ENCODE data around the gene SRGAP1. TPM values are rescaled to one million over a fixed set of nuclear protein-coding genes. Genes with fewer than 3 reads are reported as not detected.

Gene SRGAP1
- total and polyA plus RNA-seq, 2 of the 4 experiments (the other 2 are of a cell fraction): 10.0 to 10.2 TPM

- Histone ChIP-seq H2BK5ac (ENCODE audit: low read depth, low read length, poor library complexity, severe bottlenecking) (no peak overlapping the region), H3K23ac (ENCODE audit: low read depth, low read length) (no peak overlapping the region), H3K14ac (replicated peaks; ENCODE audit: low read depth, low read length) (no peak overlapping the region), H3K9me3 (ENCODE audit: control insufficient read depth, insufficient read depth, low read length) (no peaks in the 10 kb centered on the region), H2AK5ac (ENCODE audit: low read depth, low read length) (no peak overlapping the region), H2BK20ac (ENCODE audit: low read depth, low read length) (no peak overlapping the region), H3K9ac (ENCODE audit: low read depth, low read length) (no peak overlapping the region), H2BK120ac (ENCODE audit: low read depth, low read length) (no peak overlapping the region), H2BK15ac (ENCODE audit: low read depth, low read length) (no peak overlapping the region), H2AK9ac (replicated peaks; ENCODE audit: low read depth, low read length, poor library complexity) (no peak overlapping the region), H4K20me1 (ENCODE audit: insufficient read depth, low read length) (no peaks in the 10 kb centered on the region), H3K36me3 (ENCODE audit: control insufficient read depth, insufficient read depth, low read length) (peaks cover 3% of the 10 kb centered on the region; the same call in 1 of the 2 replicates), H4K91ac (ENCODE audit: insufficient read depth, low read depth, low read length) (no peak overlapping the region), H3K18ac (ENCODE audit: low read depth, low read length) (no peak overlapping the region), H4K5ac (ENCODE audit: low read depth, low read length) (no peak overlapping the region), H3K56ac (ENCODE audit: extremely low read depth, insufficient read depth, low read length) (no peak overlapping the region), H3K9me1 (ENCODE audit: insufficient read depth, low read length) (peaks cover 5% of the 10 kb centered on the region; the same call in 1 of the 2 replicates), H3K4me3 (ENCODE audit: insufficient read depth, low read depth, low read length) (no peak overlapping the region), H3K27ac (ENCODE audit: insufficient read depth, low read length) (no peak overlapping the region), H4K8ac (ENCODE audit: low read depth in 2 of 2, low read length in 2 of 2) (no peak overlapping the region), H3K27me3 (ENCODE audit: control insufficient read depth, insufficient read depth, low read length) (no peaks in the 10 kb centered on the region), H3K79me1 (ENCODE audit: low read depth in 1 of 2, low read length in 2 of 2) (no peaks in the 10 kb centered on the region), H3K4me2 (ENCODE audit: low read depth, low read length) (no peak overlapping the region), H3K4ac (ENCODE audit: low read depth, low read length) (no peak overlapping the region), H3K4me1 (ENCODE audit: control insufficient read depth, insufficient read depth, low read length) (0 out of 2 replicates have a peak, but pooled peaks cover 2% of the 10 kb centered on the region), H2AFZ (replicated peaks; ENCODE audit: low read length, poor library complexity) (no peak overlapping the region)
- no TSS peak for BruUV-seq (replicated peaks)
- ChIA-PET POLR2A (ENCODE audit: unreplicated experiment) (no interaction called here), CTCF (interaction anchor here (0.7 kb wide), 1 partner anchor 283 kb away, joined by 5 read pairs; no protein-coding TSS in a partner anchor)
- ATAC-seq (ENCODE audit: low read depth) (no peak), DNase-seq (no peak)
- in situ Hi-C loops (cut with MboI; ENCODE audit: low sequenced_read_pairs): no loop called here
- intact Hi-C loops (cut with micrococcal nuclease): no loop called here
- dilution Hi-C loops (cut with HindIII; ENCODE audit: low sequenced_read_pairs, unreplicated experiment): no loop called here
- TF ChIP-seq CEBPB (IDR thresholded peaks at IDR 0.05; ENCODE audit: low read depth, low read length): no peak
- no peak for TF ChIP-seq RCOR1 (IDR thresholded peaks at IDR 0.05; ENCODE audit: insufficient replicate concordance, low read length)
- no peak for TF ChIP-seq MXI1 (IDR thresholded peaks at IDR 0.05; ENCODE audit: borderline replicate concordance, low read depth, low read length)
- TF ChIP-seq, protein P1, sequence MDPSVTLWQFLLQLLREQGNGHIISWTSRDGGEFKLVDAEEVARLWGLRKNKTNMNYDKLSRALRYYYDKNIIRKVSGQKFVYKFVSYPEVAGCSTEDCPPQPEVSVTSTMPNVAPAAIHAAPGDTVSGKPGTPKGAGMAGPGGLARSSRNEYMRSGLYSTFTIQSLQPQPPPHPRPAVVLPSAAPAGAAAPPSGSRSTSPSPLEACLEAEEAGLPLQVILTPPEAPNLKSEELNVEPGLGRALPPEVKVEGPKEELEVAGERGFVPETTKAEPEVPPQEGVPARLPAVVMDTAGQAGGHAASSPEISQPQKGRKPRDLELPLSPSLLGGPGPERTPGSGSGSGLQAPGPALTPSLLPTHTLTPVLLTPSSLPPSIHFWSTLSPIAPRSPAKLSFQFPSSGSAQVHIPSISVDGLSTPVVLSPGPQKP (IDR thresholded peaks at IDR 0.05; ENCODE audit: borderline replicate concordance, low read depth, low read length): no peak
- TF ChIP-seq MAZ (IDR thresholded peaks at IDR 0.05; ENCODE audit: borderline replicate concordance, low read depth, low read length): no peak
- TF ChIP-seq MAFK (IDR thresholded peaks at IDR 0.05; ENCODE audit: low read depth, low read length): no peak
- 100% methylated on average over 1 of the region's 2 CpGs; no CpG with 5 or more reads in 1 of the 2 experiments for WGBS, 2 experiments (ENCODE audit: extremely low coverage in 2 of 2, insufficient read length in 1 of 2)
Measured at GRCh38 chr12:63811755-63812154, 32.7 kb upstream of the SRGAP1 start.
